ENCODE data around the gene TBK1. TPM values are rescaled to one million over a fixed set of nuclear protein-coding genes. Genes with fewer than 3 reads are reported as not detected.

TBK1 gene
- total and polyA plus RNA-seq, 10 of the 15 experiments (the other 5 are each of a cell fraction or from before 2014, with no cell fraction given): 13.4 to 49.3 (median 37.7) TPM

DNA sequence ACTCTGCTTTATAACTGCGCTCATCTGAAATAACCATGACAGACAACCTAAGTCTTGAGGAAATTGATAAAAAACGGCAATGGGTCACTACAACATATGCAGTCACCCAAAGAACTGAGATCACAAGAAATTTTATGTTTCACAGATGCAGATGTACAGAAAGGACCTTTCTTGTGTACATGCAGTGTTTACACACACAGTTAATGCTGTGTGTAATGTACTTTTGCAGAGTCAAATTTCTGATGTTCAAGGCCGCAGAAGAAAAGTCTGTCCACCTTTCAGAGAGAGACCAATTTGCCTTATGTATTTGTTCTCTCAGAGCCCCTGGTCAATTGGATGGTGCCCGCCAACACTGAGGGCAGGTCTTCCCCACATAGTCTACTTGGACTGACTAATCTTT, 23.0 kb upstream of the TBK1 start (continued):
- TF ChIP-seq, protein P1, sequence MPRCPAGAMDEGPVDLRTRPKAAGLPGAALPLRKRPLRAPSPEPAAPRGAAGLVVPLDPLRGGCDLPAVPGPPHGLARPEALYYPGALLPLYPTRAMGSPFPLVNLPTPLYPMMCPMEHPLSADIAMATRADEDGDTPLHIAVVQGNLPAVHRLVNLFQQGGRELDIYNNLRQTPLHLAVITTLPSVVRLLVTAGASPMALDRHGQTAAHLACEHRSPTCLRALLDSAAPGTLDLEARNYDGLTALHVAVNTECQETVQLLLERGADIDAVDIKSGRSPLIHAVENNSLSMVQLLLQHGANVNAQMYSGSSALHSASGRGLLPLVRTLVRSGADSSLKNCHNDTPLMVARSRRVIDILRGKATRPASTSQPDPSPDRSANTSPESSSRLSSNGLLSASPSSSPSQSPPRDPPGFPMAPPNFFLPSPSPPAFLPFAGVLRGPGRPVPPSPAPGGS (IDR thresholded peaks at IDR 0.05; ENCODE audit: borderline replicate concordance, insufficient read depth, low read depth, low read length, poor library complexity, severe bottlenecking): no peak
- no peak for TF ChIP-seq ESRRA (IDR thresholded peaks at IDR 0.05; ENCODE audit: low read length)
- TF ChIP-seq, protein P2, sequence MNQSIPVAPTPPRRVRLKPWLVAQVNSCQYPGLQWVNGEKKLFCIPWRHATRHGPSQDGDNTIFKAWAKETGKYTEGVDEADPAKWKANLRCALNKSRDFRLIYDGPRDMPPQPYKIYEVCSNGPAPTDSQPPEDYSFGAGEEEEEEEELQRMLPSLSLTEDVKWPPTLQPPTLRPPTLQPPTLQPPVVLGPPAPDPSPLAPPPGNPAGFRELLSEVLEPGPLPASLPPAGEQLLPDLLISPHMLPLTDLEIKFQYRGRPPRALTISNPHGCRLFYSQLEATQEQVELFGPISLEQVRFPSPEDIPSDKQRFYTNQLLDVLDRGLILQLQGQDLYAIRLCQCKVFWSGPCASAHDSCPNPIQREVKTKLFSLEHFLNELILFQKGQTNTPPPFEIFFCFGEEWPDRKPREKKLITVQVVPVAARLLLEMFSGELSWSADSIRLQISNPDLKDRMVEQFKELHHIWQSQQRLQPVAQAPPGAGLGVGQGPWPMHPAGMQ (IDR thresholded peaks at IDR 0.05; ENCODE audit: borderline replicate concordance): no peak
- no peak for TF ChIP-seq MTA3 (IDR thresholded peaks at IDR 0.05; ENCODE audit: borderline replicate concordance, low read length)

DNA sequence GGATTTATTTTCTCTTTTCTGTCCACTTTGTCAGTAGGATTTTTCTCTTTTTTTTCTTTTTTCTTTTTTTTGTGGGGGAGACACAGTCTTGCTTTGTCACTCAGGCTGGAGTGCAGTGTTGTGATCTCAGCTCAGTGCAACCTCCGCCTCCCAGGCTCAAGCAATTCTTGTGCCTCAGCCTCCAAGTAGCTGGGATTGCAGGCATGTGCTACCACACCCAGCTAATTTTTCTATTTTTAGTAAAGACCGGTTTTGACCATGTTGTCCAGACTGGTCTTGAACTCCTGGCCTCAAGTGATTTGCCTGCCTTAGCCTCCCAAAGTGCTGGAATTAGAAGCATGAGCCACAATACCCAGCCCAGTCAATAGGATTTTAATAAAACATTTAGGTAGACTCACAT, 21.0 kb upstream of the TBK1 start:
- CTCF ChIA-PET: interaction anchor here (1.0 kb wide), 2 partner anchors 11 to 174 kb away, joined by 3 to 4 read pairs; no protein-coding TSS in a partner anchor
- no peak for DNase-seq (ENCODE audit: low read depth, low spot score)
- POLR2A ChIA-PET: no interaction called here

More for the DNA sequence above, 21.0 kb upstream of the TBK1 start:
- Histone ChIP-seq H3K9ac (ENCODE audit: control insufficient read depth, insufficient read depth, low read length) (no peak overlapping the region), H3K79me2 (ENCODE audit: control insufficient read depth, insufficient read depth, low read length) (no peaks in the 10 kb centered on the region), H3K4me2 (ENCODE audit: control insufficient read depth, insufficient read depth) (no peak overlapping the region), H2AFZ (ENCODE audit: control insufficient read depth, low read depth, low read length) (no peak overlapping the region), H3K4me3 (no peak overlapping the region), H4K20me1 (ENCODE audit: control insufficient read depth, insufficient read depth) (no peaks in the 10 kb centered on the region), H3K9me3 (replicated peaks; ENCODE audit: control insufficient read depth, insufficient read depth, low read length) (no peaks in the 10 kb centered on the region), H3K27me3 (replicated peaks in 1 of 2; ENCODE audit: control insufficient read depth in 2 of 2, insufficient read depth in 2 of 2, low read length in 1 of 2) (no peaks in the 10 kb centered on the region), H3K4me1 (ENCODE audit: control insufficient read depth, insufficient read depth, low read length) (no peaks in the 10 kb centered on the region), H3K36me3 (ENCODE audit: control insufficient read depth in 2 of 2, insufficient read depth in 2 of 2, low read length in 1 of 2) (peaks cover 0 to 31% of the 10 kb centered on the region in 2 experiments), H3K27ac (ENCODE audit: control insufficient read depth, insufficient read depth) (no peak overlapping the region)
- intact Hi-C loops (cut with micrococcal nuclease; ENCODE audit: unreplicated experiment): no loop called here
- RAD21 ChIA-PET (ENCODE audit: unreplicated experiment): no interaction called here
- TF ChIP-seq MYB (IDR thresholded peaks at IDR 0.05; ENCODE audit: borderline replicate concordance, low read depth, low read length) (no peak), NFYB (IDR thresholded peaks at IDR 0.05; ENCODE audit: insufficient read depth, low read depth, low read length) (no peak), POLR2AphosphoS2 (IDR thresholded peaks at IDR 0.05; ENCODE audit: low read depth, low read length) (no peak)
- in situ Hi-C loops (cut with MboI): no loop called here
- no peak for FAIRE-seq
- no TSS peak for BruUV-seq (replicated peaks)
- ATAC-seq: no peak
- SMC1A ChIA-PET (ENCODE audit: uncharacterized antibody, unreplicated experiment): interaction anchor here (0.9 to 1.4 kb wide), 2 partner anchors 14 to 42 kb away, joined by 3 read pairs; no protein-coding TSS in a partner anchor
- WGBS (ENCODE audit: insufficient coverage, insufficient replicate concordance, low lambda C conversion rate, missing lambda C conversion rate): 100% methylated on average over 2 of the region's 2 CpGs

Data from GM12878 (cell line).